G401.6 (cell line): Measurements from ENCODE around the gene TMBIM4.

Experiments
- FAIRE-seq: peaks from 2 replicates; lab custom pipeline; 2012; peaks lifted over from hg19 to GRCh38; lab: Jason Lieb, UNC

The TMBIM4 gene

GRCh38 chr12:66140731-66141130 lies 29.1 kb downstream of the TMBIM4 start:
- peak; percentile 70 for FAIRE-seq

GRCh38 chr12:66139328-66139727 lies 30.5 kb downstream of the TMBIM4 start:
- FAIRE-seq: no peak

- FAIRE-seq: no peak
These were observed 31.9 kb downstream of the TMBIM4 start for GRCh38 chr12:66137937-66138336.

- FAIRE-seq: no peak
These were observed 37.4 kb downstream of the TMBIM4 start for GRCh38 chr12:66132408-66132807.

- no peak for FAIRE-seq
These were observed 38.6 kb downstream of the TMBIM4 start for GRCh38 chr12:66131067-66131688.

- peak; percentile 89 for FAIRE-seq
These were observed 39.3 kb downstream of the TMBIM4 start, which contains the start of gene LLPH for GRCh38 chr12:66130267-66131066. Gene LLPH, minus strand, starts transcription at chr12:66130750. Its CDS starts 1,644 bp downstream, at chr12:66129106.

GRCh38 chr12:66129934-66130266 lies 39.9 kb downstream of the TMBIM4 start:
- FAIRE-seq: no peak

GRCh38 chr12:66127650-66128049 lies 42.1 kb downstream of the TMBIM4 start:
- FAIRE-seq: no peak

GRCh38 chr12:66120477-66120876 lies 49.3 kb downstream of the TMBIM4 start:
- FAIRE-seq: peak; percentile 95

- no peak for FAIRE-seq
These were observed 49.9 kb downstream of the TMBIM4 start for GRCh38 chr12:66119870-66120241.

GRCh38 chr12:66119229-66119869 lies 50.4 kb downstream of the TMBIM4 start:
- FAIRE-seq: no peak

GRCh38 chr12:66118240-66118891 lies 51.4 kb downstream of the TMBIM4 start:
- FAIRE-seq: no peak

GRCh38 chr12:66117242-66117641 lies 52.6 kb downstream of the TMBIM4 start:
- FAIRE-seq: no peak

GRCh38 chr12:66115071-66115600 lies 54.7 kb downstream of the TMBIM4 start:
- no peak for FAIRE-seq

GRCh38 chr12:66113471-66113870 lies 56.3 kb downstream of the TMBIM4 start:
- FAIRE-seq: peak; percentile 64

GRCh38 chr12:66111605-66112004 lies 58.2 kb downstream of the TMBIM4 start:
- FAIRE-seq: peak; percentile 97

- no peak for FAIRE-seq
These were observed 60.7 kb downstream of the TMBIM4 start for GRCh38 chr12:66109056-66109455.

- no peak for FAIRE-seq
These were observed 61.4 kb downstream of the TMBIM4 start for GRCh38 chr12:66108386-66108785.

GRCh38 chr12:66107451-66107915 lies 62.3 kb downstream of the TMBIM4 start:
- peak; percentile 97 for FAIRE-seq

- FAIRE-seq: no peak
These were observed 66.5 kb downstream of the TMBIM4 start for GRCh38 chr12:66103016-66103913.

- FAIRE-seq: peak; percentile 77
These were observed 77.1 kb downstream of the TMBIM4 start for GRCh38 chr12:66092559-66093269.
